ENCODE measurements around the gene URB2. TPM values are rescaled to one million over a fixed set of nuclear protein-coding genes. Genes with fewer than 3 reads are reported as not detected.

URB2 gene
- total and polyA plus RNA-seq, 2 experiments from 2014 or later, result 7.6 to 44.3 TPM

Other genes with a start within 250 kb of the URB2 start
- gene ACTA1, start 192.2 kb upstream of the URB2 start, total RNA-seq (2014; rRNA removed; shearing (Covaris generic)), result 7.1 and 8.8 TPM in 2 replicates
- 13.0 and 16.3 TPM in 2 replicates for gene ACTA1, start 192.2 kb upstream of the URB2 start, polyA plus RNA-seq (2016; fragmentation: Nextera tagmentation; extraction: Ambion mirVana)
- 54.5 and 65.4 TPM in 2 replicates for gene NUP133, start 117.9 kb upstream of the URB2 start, total RNA-seq (2014; rRNA removed; shearing (Covaris generic))
- gene NUP133, start 117.9 kb upstream of the URB2 start, polyA plus RNA-seq (2016; fragmentation: Nextera tagmentation; extraction: Ambion mirVana), result 25.0 and 29.5 TPM in 2 replicates
- gene ABCB10, start 67.5 kb upstream of the URB2 start, total RNA-seq (2014; rRNA removed; shearing (Covaris generic)), result 9.7 and 13.3 TPM in 2 replicates
- gene ABCB10, start 67.5 kb upstream of the URB2 start, polyA plus RNA-seq (2016; fragmentation: Nextera tagmentation; extraction: Ambion mirVana), result 3.7 and 4.7 TPM in 2 replicates
- 12.9 and 17.6 TPM in 2 replicates for gene TAF5L, start 125 bp upstream of the URB2 start, total RNA-seq (2014; rRNA removed; shearing (Covaris generic))
- gene TAF5L, start 125 bp upstream of the URB2 start, polyA plus RNA-seq (2016; fragmentation: Nextera tagmentation; extraction: Ambion mirVana), result 4.5 and 5.6 TPM in 2 replicates